Measurements from ENCODE around the gene IL18BP. TPM values are rescaled to one million over a fixed set of nuclear protein-coding genes. Genes with fewer than 3 reads are reported as not detected.

IL18BP gene
- total and polyA plus RNA-seq, 10 of the 15 experiments (the other 5 are each of a cell fraction or from before 2014, with no cell fraction given): 2.6 to 18.1 (median 10.7) TPM

- WGBS (ENCODE audit: insufficient coverage, insufficient replicate concordance, low lambda C conversion rate, missing lambda C conversion rate): 83% methylated on average over 16 of the region's 16 CpGs
- ChIA-PET SMC1A (ENCODE audit: uncharacterized antibody, unreplicated experiment) (interaction anchor here (1.0 to 2.1 kb wide), 5 partner anchors 10 to 86 kb away, joined by 3 to 4 read pairs (median 3); no protein-coding TSS in a partner anchor), CTCF (interaction anchor here (0.7 to 1.6 kb wide), 4 partner anchors 11 to 28 kb away, joined by 3 to 4 read pairs (median 4); no protein-coding TSS in a partner anchor), RAD21 (ENCODE audit: unreplicated experiment) (interaction anchor here (0.9 kb wide), 1 partner anchor 426 kb away, joined by 4 read pairs; no protein-coding TSS in a partner anchor), POLR2A (interaction anchor here (0.6 kb wide), 1 partner anchor 430 kb away, joined by 3 read pairs; no protein-coding TSS in a partner anchor)
- no peak overlapping the region for H2AFZ ChIP-seq (ENCODE audit: control insufficient read depth, low read depth, low read length)
- no peaks in the 10 kb centered on the region for H4K20me1 ChIP-seq (ENCODE audit: control insufficient read depth, insufficient read depth)
- H3K4me1 ChIP-seq (ENCODE audit: control insufficient read depth, insufficient read depth, low read length): 0 out of 2 replicates have a peak, but pooled peaks cover 1% of the 10 kb centered on the region
- no peak overlapping the region for H3K27ac ChIP-seq (ENCODE audit: control insufficient read depth, insufficient read depth)
- ATAC-seq (no peak), FAIRE-seq (no peak), DNase-seq (ENCODE audit: low read depth, low spot score) (no peak)
- no peaks in the 10 kb centered on the region for H3K27me3 ChIP-seq (replicated peaks in 1 of 2; ENCODE audit: control insufficient read depth in 2 of 2, insufficient read depth in 2 of 2, low read length in 1 of 2)
- 0 out of 2 replicates have a peak, but pooled peaks cover 2% of the 10 kb centered on the region for H3K79me2 ChIP-seq (ENCODE audit: control insufficient read depth, insufficient read depth, low read length)
- in situ Hi-C loops (cut with MboI) (no loop called here), intact Hi-C loops (cut with micrococcal nuclease; ENCODE audit: unreplicated experiment) (no loop called here)
- no peaks in the 10 kb centered on the region for H3K9me3 ChIP-seq (replicated peaks; ENCODE audit: control insufficient read depth, insufficient read depth, low read length)
- peaks cover 51 to 75% of the 10 kb centered on the region in 2 experiments; a peak in 3 of 4 replicates for H3K36me3 ChIP-seq (ENCODE audit: control insufficient read depth in 2 of 2, insufficient read depth in 2 of 2, low read length in 1 of 2)
- TF ChIP-seq KAT2A (conservative IDR thresholded peaks at IDR 0.05; ENCODE audit: control insufficient read depth, low read depth, low read length): no peak
- TF ChIP-seq POLR2AphosphoS2 (IDR thresholded peaks at IDR 0.05; ENCODE audit: low read depth, low read length): 0 out of 2 replicates have a peak, but pooled peaks have one; percentile 24
- no peak for TF ChIP-seq ELK1 (IDR thresholded peaks at IDR 0.05; ENCODE audit: low read depth, low read length)
- TF ChIP-seq RELA (IDR thresholded peaks at IDR 0.05; ENCODE audit: borderline replicate concordance, partially characterized antibody): no peak
- TF ChIP-seq SUPT20H (IDR thresholded peaks at IDR 0.05; ENCODE audit: borderline replicate concordance, control insufficient read depth, low read depth, low read length): no peak
- no peak for TF ChIP-seq BRCA1 (IDR thresholded peaks at IDR 0.05; ENCODE audit: low read depth, low read length)
- peak; percentile 60; the same call in 1 of the 2 replicates for TF ChIP-seq POLR2A (IDR thresholded peaks at IDR 0.05; ENCODE audit: low read depth, low read length)
- H3K9ac ChIP-seq (ENCODE audit: control insufficient read depth, insufficient read depth, low read length): no peak overlapping the region
- no TSS peak for BruUV-seq (replicated peaks)
- no peak overlapping the region for H3K4me2 ChIP-seq (ENCODE audit: control insufficient read depth, insufficient read depth)
- no peak overlapping the region for H3K4me3 ChIP-seq
Observed at GRCh38 chr11:72004515-72005346, 6.0 kb downstream of the IL18BP start.

Measured in GM12878 (cell line).